Upper lobe of left lung (tissue), 4 donors: ENCODE data around the gene CCDC47.

ENCODE experiments used
- EP300 ChIP-seq, 4 donors: sonication (generic); formaldehyde crosslinking; IDR thresholded peaks; one replicate each; pipeline ENCODE4 v1.5.1; 2017; ENCODE audit warnings: antibody characterized with exemption in 4 of 4, control low read depth in 2 of 4
- TF ChIP-seq, protein P1 (sequence below), 6 experiments: fragments of 450-650 bp in 4 of 6; fragments of 200-600 bp in 2 of 6; sonication (generic) in 2 of 6; IDR thresholded peaks; one replicate each; pipeline ENCODE4 v1.5.1; 2016 to 2019; ENCODE audit warnings: antibody characterized with exemption in 6 of 6

DNA sequence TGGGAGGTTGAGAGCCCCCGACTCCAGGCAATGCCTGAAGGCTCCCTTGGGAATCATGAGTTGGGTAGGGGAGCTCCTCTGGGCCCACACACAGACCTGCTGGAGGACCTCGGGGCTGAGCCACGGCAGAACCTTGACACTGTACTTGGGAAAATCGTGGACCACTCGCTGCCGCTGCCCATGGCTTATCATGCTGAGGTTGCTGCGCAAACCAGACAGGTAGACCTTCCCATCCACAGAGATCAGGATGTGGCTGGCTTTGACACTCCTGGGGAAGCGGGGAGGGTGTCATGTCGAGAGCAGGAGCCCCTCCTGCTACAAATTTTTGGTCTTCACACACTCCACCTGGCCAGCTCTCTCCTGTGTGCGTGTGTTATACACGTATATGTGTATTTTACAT, 66.2 kb downstream of the CCDC47 start:
- TF ChIP-seq, protein P1, sequence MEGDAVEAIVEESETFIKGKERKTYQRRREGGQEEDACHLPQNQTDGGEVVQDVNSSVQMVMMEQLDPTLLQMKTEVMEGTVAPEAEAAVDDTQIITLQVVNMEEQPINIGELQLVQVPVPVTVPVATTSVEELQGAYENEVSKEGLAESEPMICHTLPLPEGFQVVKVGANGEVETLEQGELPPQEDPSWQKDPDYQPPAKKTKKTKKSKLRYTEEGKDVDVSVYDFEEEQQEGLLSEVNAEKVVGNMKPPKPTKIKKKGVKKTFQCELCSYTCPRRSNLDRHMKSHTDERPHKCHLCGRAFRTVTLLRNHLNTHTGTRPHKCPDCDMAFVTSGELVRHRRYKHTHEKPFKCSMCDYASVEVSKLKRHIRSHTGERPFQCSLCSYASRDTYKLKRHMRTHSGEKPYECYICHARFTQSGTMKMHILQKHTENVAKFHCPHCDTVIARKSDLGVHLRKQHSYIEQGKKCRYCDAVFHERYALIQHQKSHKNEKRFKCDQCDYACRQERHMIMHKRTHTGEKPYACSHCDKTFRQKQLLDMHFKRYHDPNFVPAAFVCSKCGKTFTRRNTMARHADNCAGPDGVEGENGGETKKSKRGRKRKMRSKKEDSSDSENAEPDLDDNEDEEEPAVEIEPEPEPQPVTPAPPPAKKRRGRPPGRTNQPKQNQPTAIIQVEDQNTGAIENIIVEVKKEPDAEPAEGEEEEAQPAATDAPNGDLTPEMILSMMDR (IDR thresholded peaks at IDR 0.05), result no peak
- no peak for TF ChIP-seq EP300 (IDR thresholded peaks at IDR 0.05)
